Erythroblast (primary cell): ENCODE data around the gene PSORS1C2.

Experiments
- GATA1 ChIP-seq: IDR thresholded peaks from 2 replicates; pipeline ENCODE4 v1.6.1; 2011; ENCODE audit warnings: low read depth, mild to moderate bottlenecking, control low read depth, low read length, moderate library complexity
- POLR2A ChIP-seq: IDR thresholded peaks from 2 replicates; pipeline ENCODE4 v1.6.1; 2011; ENCODE audit warnings: mild to moderate bottlenecking, low read length

- no peak for TF ChIP-seq POLR2A
- no peak for TF ChIP-seq GATA1
Observed at GRCh38 chr6:31158863-31159855, 20.3 kb upstream of the PSORS1C2 start.
